ENCODE results near the gene TNFRSF1B.

TNFRSF1B gene

DNA sequence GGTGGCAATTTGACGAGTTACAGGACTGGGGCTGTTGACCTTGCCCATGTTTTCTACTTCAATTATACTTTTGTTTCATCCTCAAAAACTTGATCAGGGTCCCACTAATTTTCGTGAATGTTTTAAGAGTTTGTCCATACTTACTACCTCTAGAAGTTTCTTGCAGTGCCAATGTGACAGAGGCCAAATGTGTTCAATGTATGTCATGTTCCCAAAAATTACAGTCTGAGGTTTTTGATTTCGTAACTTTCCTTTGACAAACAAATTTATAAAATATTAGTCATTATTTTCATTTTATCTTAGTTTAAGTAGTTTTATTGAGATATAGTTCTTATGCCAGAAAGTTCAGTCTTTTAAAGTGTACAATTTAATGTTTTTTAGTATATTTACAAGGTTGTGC lies 78.3 kb downstream of the TNFRSF1B start:
- Histone ChIP-seq H3K27me3 (ENCODE audit: insufficient read depth, low read length, poor library complexity) (no peaks in the 10 kb centered on the region), H2AFZ (ENCODE audit: low read depth, low read length) (no peak overlapping the region)
- no peak for DNase-seq

DNA sequence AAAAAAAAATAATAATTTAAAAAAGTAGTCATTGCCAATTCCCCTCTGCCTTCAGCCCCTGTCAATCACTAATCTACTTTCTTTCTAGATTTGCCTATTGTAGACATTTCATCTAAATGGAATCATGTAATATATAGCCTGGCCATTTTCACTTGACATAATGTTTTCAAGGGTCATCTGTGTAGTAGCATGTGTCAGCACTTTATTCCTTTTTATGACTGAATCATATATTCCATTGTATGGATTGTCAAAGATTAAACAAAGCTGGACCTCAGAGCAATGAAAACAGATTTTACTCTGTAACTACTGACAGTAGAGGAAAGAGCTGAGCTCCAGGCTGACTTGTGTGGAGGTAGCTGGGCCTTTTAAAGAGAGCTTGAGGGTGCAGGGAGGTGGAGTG lies 78.9 kb downstream of the TNFRSF1B start:
- H3K4me3 ChIP-seq (ENCODE audit: low read depth in 1 of 2, low read length in 2 of 2) = no peak overlapping the region
- H3K9me3 ChIP-seq (ENCODE audit: insufficient read depth, low read length, severe bottlenecking) = no peaks in the 10 kb centered on the region
- DNase-seq = no peak
- no peak for ATAC-seq (ENCODE audit: insufficient read depth, low read depth)
- H3K36me3 ChIP-seq (ENCODE audit: insufficient read depth, low read length) = peaks cover 76% of the 10 kb centered on the region
- H3K9ac ChIP-seq (ENCODE audit: low read depth, low read length) = no peak overlapping the region
- no peaks in the 10 kb centered on the region for H3K4me1 ChIP-seq (ENCODE audit: insufficient read depth, low read length)
- TF ChIP-seq EZH2 (IDR thresholded peaks at IDR 0.05; ENCODE audit: borderline replicate concordance, low read depth, low read length, severe bottlenecking) = no peak
- TF ChIP-seq, protein P1, sequence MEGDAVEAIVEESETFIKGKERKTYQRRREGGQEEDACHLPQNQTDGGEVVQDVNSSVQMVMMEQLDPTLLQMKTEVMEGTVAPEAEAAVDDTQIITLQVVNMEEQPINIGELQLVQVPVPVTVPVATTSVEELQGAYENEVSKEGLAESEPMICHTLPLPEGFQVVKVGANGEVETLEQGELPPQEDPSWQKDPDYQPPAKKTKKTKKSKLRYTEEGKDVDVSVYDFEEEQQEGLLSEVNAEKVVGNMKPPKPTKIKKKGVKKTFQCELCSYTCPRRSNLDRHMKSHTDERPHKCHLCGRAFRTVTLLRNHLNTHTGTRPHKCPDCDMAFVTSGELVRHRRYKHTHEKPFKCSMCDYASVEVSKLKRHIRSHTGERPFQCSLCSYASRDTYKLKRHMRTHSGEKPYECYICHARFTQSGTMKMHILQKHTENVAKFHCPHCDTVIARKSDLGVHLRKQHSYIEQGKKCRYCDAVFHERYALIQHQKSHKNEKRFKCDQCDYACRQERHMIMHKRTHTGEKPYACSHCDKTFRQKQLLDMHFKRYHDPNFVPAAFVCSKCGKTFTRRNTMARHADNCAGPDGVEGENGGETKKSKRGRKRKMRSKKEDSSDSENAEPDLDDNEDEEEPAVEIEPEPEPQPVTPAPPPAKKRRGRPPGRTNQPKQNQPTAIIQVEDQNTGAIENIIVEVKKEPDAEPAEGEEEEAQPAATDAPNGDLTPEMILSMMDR (IDR thresholded peaks at IDR 0.05; ENCODE audit: borderline replicate concordance, extremely low read depth, low read length, poor library complexity, severe bottlenecking) = no peak
- H3K4me2 ChIP-seq (ENCODE audit: insufficient read depth, low read length) = no peak overlapping the region
- no peaks in the 10 kb centered on the region for H3K79me2 ChIP-seq (ENCODE audit: insufficient read depth, low read length)
- no peaks in the 10 kb centered on the region for H3K27me3 ChIP-seq (ENCODE audit: insufficient read depth, low read length, poor library complexity)
- H2AFZ ChIP-seq (ENCODE audit: low read depth, low read length) = no peak overlapping the region
- H4K20me1 ChIP-seq (ENCODE audit: insufficient read depth, low read length) = no peaks in the 10 kb centered on the region
- H3K27ac ChIP-seq (ENCODE audit: low read length) = no peak overlapping the region

More for the DNA sequence above, 78.3 kb downstream of the TNFRSF1B start:
- no peak for ATAC-seq (ENCODE audit: insufficient read depth, low read depth)
- Histone ChIP-seq H3K79me2 (ENCODE audit: insufficient read depth, low read length) (no peaks in the 10 kb centered on the region), H3K4me2 (ENCODE audit: insufficient read depth, low read length) (no peak overlapping the region), H3K4me3 (ENCODE audit: low read depth in 1 of 2, low read length in 2 of 2) (no peak overlapping the region), H3K27ac (ENCODE audit: low read length) (no peak overlapping the region), H4K20me1 (ENCODE audit: insufficient read depth, low read length) (no peaks in the 10 kb centered on the region), H3K9ac (ENCODE audit: low read depth, low read length) (no peak overlapping the region), H3K9me3 (ENCODE audit: insufficient read depth, low read length, severe bottlenecking) (no peaks in the 10 kb centered on the region), H3K36me3 (ENCODE audit: insufficient read depth, low read length) (peaks cover 70% of the 10 kb centered on the region), H3K4me1 (ENCODE audit: insufficient read depth, low read length) (no peaks in the 10 kb centered on the region)
- TF ChIP-seq EZH2 (IDR thresholded peaks at IDR 0.05; ENCODE audit: borderline replicate concordance, low read depth, low read length, severe bottlenecking) = no peak
- TF ChIP-seq, protein P1 (IDR thresholded peaks at IDR 0.05; ENCODE audit: borderline replicate concordance, extremely low read depth, low read length, poor library complexity, severe bottlenecking) = no peak

DNA sequence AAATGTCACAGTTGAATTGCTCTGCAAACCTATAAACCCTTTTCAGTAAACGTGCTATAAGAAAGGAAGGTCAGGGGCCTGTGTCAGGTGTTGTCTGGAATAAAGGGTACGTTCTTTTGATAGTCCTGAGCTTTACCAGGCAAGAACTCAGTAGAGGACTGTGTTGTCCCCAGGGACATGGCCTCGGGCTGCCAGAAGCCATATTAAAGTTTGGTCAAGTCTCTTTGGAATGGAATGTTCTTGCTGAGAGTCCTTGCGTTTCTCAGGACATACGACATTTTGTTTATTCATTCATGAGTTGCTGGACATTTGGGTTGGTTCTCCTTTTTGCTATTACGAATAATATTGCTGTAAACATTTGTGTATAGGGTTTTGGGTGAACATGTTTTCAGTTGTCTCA lies 79.8 kb downstream of the TNFRSF1B start:
- Histone ChIP-seq H3K4me1 (ENCODE audit: insufficient read depth, low read length) (no peaks in the 10 kb centered on the region), H3K4me3 (ENCODE audit: low read depth in 1 of 2, low read length in 2 of 2) (no peak overlapping the region), H2AFZ (ENCODE audit: low read depth, low read length) (no peak overlapping the region), H3K9ac (ENCODE audit: low read depth, low read length) (no peak overlapping the region), H3K79me2 (ENCODE audit: insufficient read depth, low read length) (no peaks in the 10 kb centered on the region), H4K20me1 (ENCODE audit: insufficient read depth, low read length) (no peaks in the 10 kb centered on the region), H3K9me3 (ENCODE audit: insufficient read depth, low read length, severe bottlenecking) (no peaks in the 10 kb centered on the region), H3K27ac (ENCODE audit: low read length) (no peak overlapping the region), H3K36me3 (ENCODE audit: insufficient read depth, low read length) (peaks cover 75% of the 10 kb centered on the region), H3K27me3 (ENCODE audit: insufficient read depth, low read length, poor library complexity) (no peaks in the 10 kb centered on the region), H3K4me2 (ENCODE audit: insufficient read depth, low read length) (no peak overlapping the region)
- DNase-seq (no peak), ATAC-seq (ENCODE audit: insufficient read depth, low read depth) (no peak)
- TF ChIP-seq EZH2 (IDR thresholded peaks at IDR 0.05; ENCODE audit: borderline replicate concordance, low read depth, low read length, severe bottlenecking) = no peak
- TF ChIP-seq, protein P1 (IDR thresholded peaks at IDR 0.05; ENCODE audit: borderline replicate concordance, extremely low read depth, low read length, poor library complexity, severe bottlenecking) = no peak

DNA sequence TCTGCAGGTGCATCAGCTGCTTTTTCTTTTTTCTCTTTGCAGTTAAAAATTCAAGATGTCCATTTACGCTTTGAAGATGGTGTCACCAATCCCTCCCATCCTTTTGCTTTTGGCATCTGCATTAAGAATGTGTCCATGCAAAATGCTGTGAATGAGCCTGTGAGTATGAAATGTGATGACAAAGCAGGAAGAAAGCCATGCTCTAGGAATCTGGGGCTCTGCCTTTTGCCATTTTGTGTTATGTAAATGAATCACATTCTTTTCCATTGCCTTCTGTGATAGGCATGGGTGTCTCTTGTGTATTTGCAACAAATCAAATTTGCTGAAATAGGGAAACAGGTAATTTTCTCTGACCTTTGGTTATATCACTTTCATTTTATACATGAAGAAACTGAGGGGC lies 82.4 kb downstream of the TNFRSF1B start:
- Histone ChIP-seq H3K9ac (ENCODE audit: low read depth, low read length) (no peak overlapping the region), H3K79me2 (ENCODE audit: insufficient read depth, low read length) (no peaks in the 10 kb centered on the region), H3K27me3 (ENCODE audit: insufficient read depth, low read length, poor library complexity) (no peaks in the 10 kb centered on the region), H2AFZ (ENCODE audit: low read depth, low read length) (no peak overlapping the region), H4K20me1 (ENCODE audit: insufficient read depth, low read length) (no peaks in the 10 kb centered on the region), H3K4me2 (ENCODE audit: insufficient read depth, low read length) (no peak overlapping the region), H3K9me3 (ENCODE audit: insufficient read depth, low read length, severe bottlenecking) (no peaks in the 10 kb centered on the region), H3K27ac (ENCODE audit: low read length) (no peak overlapping the region), H3K4me3 (ENCODE audit: low read depth in 1 of 2, low read length in 2 of 2) (no peak overlapping the region), H3K4me1 (ENCODE audit: insufficient read depth, low read length) (no peaks in the 10 kb centered on the region), H3K36me3 (ENCODE audit: insufficient read depth, low read length) (peaks cover 73% of the 10 kb centered on the region)
- DNase-seq (no peak), ATAC-seq (ENCODE audit: insufficient read depth, low read depth) (no peak)
- TF ChIP-seq, protein P1 (IDR thresholded peaks at IDR 0.05; ENCODE audit: borderline replicate concordance, extremely low read depth, low read length, poor library complexity, severe bottlenecking) = no peak
- TF ChIP-seq EZH2 (IDR thresholded peaks at IDR 0.05; ENCODE audit: borderline replicate concordance, low read depth, low read length, severe bottlenecking) = no peak

Data from DND-41 (cell line).